ENCODE data around the gene ACSL1.
A peak's percentile ranks its signal among the peaks of the same experiment; 100 is the strongest.
"Not testable (repeated sequence)": the region's sequence is repeated elsewhere in the genome, so short reads cannot be mapped to it uniquely, and the experiment has no call there.

ACSL1 gene

DNA sequence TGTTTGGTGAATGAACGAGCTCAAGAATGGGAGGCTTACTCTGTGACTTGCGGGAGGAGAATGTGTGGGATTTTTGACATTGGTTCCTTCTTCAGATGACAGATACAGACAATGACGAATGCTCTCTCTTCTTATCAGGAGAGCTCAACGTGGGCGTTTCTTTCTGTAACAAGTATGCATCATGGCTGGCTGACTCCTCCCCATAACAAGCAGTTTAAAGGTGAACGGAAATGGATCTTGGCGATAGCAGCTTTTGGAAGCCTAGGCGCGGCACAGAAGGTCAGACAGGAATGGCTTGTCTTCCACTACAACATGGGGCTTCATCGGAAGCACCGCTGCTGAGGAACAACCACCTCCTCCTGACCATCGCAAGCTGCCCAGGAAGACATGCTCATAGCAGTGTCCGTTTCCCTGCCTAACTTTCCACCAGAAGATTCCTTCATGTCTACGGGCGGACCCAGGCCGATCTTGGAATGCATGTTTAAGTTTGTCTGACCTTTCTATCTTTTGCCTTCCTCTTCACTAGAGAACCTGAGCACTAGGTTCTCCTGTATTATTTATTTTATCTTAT, 18.3 kb upstream of the ACSL1 start:
- DNase-seq = peak; percentile 44 to 79 (median 60)

DNA sequence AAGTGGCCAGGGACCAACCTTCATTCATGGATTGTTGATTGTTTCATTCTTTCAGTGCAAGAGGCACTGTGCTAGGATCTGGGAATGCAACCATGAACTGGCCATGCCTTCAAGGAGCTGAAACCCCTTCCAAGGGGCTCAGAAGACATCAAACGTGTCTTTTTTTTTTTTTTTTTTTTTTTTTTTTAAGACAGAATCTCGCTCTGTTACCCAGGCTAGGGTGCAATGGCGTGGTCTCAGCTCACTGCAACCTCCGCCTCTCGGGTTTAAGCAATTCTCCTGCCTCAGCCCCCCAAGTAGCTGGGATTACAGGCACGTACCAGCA, 13.3 kb upstream of the ACSL1 start:
- not testable (repeated sequence) for DNase-seq

DNA sequence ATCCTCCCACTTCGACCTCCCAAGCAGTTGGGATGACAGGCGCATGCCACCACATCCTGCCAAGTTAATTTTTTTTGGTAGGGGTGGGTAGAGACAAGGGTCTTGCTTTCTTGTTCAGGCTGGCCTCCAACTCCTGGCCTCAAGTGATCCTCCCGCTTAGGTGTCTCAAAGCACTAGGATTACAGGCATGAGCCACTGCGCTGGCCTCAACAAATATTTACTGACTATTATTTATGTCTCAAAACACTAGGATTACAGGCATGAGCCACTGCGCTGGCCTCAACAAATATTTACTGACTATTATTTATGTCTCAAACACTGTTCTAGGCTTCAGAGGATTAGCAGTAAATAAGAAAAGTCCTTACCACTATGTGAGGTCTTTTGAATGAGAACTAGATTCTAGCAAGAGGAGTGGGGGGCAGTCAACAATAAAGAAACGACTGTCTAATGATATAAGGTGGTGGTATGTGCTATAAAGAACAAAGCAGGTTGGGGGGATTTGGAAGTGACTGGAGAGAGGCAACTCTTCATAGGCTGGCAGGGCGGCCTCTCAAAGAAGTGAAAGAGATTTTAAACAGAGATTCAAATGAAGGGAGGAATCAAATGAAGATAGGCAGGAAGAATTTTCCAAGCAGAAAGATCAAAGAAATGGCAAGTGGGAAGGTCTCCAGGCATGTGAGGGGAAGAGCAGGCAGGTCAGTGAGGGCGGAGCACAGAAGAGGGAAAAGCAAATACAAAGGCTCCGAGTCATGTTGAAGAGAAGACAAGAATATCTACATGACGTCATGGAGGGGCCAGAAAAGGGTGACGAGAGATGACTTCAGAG, 12.7 kb upstream of the ACSL1 start:
- peak in 1 of 4 experiments; percentile 35 for DNase-seq

DNA sequence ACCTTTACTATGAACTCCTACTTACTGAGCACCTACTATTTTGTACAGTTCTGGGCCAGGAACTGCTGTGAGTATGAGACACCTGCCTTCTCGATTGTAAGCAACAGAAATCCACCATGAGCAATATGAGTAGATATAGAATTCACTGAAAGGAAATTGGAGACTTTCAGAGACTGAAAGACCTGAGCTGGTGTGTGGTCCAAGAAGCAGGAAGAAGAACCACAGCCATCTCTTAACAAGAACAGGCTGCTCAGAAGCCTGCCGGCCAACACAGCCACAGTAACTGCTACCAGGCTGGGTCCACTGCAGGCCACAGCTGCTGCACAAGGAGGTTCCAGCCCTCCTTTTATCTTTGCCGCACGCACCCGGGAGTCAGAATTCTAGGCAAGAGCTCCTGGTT, 10.8 kb upstream of the ACSL1 start:
- DNase-seq = peak in 1 of 4 experiments; percentile 1

DNA sequence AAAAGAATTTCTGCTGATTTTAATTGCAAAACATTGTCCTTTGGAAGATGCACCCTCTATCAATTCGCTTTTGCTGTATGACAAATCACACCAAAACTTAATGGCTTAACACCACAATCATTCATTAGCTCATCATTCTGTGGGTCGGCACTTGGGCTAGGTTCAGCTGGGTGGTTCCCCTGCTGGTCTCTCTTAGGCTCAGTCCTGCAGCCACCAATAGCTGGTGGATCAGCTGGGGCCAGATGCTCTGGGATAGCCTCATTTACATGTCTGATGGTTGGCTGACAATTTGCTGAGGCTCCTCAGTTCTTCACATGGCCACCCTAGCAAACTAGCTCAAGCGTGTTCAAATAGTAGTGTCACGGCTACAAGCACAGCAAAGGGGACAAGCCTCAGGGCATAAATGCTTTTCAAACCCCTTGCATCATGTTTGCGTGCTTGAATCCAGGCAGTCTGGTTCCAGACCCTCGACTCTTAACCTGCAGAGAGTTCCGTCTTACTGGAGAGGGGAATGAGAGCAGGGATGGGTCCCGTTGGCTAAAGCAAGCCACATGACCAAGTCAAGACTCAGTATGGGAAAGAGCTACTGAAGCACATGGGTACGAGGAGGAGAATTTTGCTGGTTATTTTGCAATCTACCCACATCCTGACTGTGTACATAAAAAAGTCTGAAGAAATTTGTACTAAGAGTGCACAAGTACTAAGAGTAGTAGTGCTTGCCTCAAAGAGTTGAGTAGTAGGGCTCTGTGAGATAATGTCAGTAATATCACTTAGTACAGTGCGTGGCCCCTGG, 7.5 kb upstream of the ACSL1 start:
- peak in 3 of 4 experiments; percentile 55 to 68 (median 62) for DNase-seq

DNA sequence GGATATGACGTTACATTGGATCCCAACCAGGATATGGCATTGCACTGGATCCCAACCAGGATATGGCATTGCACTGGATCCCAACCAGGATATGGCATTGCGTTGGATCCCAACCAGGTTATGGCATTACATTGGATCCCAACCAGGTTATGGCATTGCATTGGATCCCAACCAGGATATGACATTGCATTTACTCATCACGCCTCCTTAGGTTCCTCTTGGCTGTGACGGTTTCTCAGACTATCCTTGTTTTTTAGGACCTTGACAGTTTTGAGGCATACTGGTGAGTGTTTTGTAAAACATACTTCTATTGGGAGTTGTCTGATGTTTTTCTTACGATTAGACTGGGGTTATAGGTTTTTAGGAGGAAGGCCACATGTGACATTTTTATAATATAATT, 5.4 kb upstream of the ACSL1 start:
- peak in 2 of 4 experiments; percentile 53 for DNase-seq

DNA sequence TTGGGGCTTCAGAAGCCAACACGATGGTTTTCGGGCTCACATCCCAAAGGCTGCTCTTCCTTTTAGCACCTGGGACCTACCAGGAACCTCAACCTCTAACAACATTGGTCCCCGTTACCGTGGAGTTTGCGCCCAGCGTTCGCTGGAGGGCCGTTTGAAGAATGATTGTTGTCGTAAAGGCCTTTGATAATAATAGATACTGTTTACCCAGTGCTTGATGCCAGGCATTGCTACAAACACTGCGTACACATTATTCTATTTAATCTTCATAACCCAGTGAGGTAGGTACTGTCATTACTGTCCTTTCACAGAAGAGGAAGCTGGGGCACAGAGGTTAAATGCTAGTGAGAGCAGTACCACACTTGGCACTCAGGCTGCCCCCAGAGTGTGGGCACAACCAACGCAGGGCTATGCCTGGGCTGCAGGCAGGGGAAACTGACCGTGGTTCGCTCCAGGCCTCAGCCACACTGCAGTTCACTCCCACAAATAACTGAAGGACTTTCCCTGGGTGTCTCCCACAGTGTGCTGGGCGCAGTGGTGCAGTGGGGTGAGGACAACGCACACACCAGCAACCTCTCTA, 1.0 kb upstream of the ACSL1 start:
- peak; percentile 36 to 65 (median 58) for DNase-seq

DNA sequence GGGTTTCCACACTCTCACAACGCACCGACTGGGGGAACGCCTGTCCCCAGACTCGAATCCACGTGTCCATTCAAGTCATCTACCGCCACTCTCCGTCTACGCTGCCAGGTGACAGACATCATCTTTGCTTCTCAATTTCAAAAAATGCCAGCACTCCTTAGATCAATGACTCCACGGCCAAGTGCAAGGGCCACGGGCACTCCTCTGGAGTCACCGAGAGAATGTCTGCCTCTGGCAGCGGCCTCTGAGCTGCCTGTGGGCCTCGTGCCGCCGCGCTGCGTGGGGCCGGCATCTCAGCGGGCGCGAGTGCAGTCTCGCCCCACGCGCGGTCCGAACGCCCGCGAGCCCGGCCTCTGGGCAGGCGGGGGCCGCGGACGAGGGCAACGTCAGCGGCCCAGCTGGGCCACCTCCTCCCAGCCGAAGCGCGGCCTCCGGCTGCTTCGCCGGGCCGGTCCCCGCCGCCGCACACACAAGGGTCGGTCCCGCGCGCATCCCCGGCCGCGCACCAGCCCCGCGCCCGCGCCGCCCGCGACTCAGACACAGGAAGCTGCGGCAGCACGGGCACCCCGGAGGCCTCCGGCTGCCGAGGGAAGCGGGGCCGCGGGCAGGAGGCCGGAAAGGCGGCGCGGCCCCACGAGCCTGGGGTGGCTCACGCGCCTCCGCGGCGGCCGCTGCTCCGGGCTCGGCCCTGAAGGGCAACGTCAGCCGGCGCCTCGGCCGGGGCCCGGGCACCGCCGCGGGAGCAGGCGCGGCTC, 450 bp downstream of the ACSL1 start:
- DNase-seq = peak; percentile 41 to 75 (median 60)

DNA sequence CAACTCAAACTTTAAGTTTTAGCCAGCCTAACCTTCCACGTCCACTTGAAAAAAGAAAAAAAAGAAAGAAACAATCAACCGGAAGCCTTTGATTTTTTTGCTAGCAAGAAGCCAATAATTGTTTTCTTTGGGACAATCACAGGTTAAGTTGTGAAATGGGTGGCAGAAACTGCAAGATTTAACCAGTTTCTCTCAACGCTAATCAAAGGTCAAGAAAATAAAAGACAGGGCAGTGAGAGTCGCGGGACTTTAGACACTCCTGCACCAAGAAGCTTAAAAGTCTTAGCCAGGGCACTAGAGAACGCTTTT, 1.0 kb downstream of the ACSL1 start:
- DNase-seq = no peak

DNA sequence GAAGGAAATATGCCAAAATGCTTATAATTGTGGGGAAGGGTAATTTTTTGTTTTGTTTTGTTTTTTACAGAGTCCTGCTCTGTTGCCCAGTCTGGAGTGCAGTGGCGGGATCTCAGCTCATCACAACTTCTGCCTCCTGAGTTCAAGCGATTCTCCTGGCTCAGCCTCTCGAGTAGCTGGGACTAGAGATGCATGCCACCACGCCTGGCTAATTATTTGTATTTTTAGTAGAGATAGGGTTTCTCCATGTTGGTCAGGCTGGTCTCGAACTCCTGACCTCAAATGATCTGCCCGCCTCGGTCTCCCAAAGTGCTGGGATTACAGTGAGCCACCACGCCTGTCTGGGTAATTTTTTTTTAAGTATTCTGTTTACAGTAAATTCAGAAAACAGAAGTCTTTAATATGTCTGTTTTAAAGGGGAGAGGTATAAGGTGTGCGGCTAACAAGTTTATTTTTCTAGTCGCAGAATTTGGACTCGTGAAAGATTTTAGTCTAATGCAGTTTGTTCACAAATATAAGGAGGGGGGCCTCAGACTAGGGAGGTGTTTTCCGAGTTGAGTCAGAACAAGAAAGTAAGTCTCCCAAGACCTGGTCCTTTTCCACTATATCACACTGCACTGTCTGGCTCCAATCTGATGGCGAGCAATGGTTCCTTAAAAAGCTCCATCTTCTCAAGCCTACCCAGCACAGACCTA, 1.5 kb downstream of the ACSL1 start:
- DNase-seq = peak in 3 of 4 experiments; percentile 28 to 48 (median 35)

DNA sequence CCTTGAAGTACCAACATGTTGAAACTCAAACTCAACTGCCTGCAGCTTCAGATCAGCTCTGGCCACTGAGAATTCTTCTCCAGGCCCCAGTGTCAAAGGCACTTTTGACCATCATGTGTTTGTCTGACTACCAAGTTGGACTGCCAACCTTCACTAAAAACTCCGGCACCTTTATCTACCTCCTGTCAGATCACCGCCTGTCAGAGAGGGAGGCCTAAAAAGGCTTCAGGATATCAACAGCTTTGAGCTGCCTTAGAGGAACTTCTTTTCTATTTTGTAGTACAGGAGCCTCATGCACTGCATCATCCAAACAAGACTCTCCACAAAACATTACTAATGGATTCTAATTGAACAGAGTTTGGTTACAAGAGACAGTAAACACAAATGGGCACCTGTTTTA, 2.8 kb downstream of the ACSL1 start:
- DNase-seq = peak in 1 of 4 experiments; percentile 7

DNA sequence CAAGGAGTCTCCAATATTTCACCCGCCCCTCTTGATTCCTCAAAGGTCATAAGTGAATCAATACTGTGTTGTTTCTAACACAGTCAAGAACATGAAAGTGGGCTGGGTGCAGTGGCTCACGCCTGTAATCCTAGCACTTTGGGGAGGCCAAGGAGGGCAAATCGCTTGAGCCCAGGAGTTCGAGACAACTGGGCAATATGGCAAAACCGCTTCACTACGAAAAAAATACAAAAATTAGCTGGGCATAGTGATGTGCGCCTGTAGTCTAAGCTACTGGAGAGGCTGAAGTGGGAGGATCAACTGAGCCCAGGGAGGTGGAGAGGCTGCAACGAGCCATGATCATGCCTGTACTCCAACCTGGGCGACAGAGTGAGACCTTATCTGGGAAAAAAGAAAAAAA, 3.4 kb downstream of the ACSL1 start:
- peak in 1 of 4 experiments; percentile 1 for DNase-seq

DNA sequence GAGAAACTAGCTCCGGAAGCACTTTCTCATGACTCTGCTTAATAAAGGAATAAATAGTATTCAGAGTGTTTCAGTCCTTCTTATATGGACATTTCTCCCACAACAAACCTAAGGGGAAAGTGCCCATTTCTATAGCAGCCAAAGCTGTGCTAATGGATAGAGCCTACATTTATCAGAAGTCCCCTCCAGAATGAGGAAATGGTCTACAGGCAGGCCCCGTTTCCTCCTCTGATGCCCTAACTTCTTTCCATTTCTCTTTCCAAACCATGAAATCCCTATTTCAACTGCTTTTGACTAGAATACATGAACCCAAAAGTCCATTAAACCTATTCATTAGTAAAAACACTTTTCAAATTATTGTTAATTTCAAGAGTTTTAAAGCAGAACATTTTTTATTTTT, 4.5 kb downstream of the ACSL1 start:
- DNase-seq = peak in 3 of 4 experiments; percentile 43 to 60 (median 57)

DNA sequence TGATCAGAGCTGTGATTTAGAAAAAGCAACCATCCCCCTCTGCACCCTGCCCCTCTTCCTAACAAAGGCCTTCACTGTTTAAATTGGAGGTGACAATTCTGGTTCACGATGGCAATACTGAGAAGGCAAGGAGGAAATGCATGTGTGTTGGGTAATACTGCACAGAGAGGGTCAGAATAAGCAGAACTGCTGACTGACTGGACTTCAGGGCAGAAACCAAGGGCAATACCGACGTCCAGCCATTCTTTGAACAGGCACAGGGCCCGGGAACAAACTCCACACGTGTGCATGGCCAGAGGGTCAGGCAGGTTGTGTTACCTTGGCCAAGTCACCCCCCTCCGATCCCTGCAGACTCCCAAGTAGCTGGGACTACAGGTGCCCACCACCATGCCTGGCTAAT, 6.0 kb downstream of the ACSL1 start:
- DNase-seq = peak; percentile 47 to 78 (median 72)

DNA sequence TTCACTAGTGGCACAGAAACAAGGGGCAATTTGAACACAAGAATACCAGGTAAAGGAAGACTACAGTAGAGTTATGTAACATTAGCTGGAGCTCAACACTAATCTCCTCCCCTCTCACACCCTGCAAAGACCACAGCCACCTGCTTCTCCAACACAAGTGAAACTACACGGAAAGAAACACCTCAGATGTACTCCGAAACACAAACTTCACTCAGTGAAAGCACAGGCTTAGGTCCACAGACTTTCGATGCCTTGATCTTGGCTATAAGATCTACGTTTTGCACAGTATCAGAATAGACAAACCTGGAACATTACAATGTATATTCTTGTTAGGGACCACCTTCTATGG, 7.6 kb downstream of the ACSL1 start:
- DNase-seq = no peak

DNA sequence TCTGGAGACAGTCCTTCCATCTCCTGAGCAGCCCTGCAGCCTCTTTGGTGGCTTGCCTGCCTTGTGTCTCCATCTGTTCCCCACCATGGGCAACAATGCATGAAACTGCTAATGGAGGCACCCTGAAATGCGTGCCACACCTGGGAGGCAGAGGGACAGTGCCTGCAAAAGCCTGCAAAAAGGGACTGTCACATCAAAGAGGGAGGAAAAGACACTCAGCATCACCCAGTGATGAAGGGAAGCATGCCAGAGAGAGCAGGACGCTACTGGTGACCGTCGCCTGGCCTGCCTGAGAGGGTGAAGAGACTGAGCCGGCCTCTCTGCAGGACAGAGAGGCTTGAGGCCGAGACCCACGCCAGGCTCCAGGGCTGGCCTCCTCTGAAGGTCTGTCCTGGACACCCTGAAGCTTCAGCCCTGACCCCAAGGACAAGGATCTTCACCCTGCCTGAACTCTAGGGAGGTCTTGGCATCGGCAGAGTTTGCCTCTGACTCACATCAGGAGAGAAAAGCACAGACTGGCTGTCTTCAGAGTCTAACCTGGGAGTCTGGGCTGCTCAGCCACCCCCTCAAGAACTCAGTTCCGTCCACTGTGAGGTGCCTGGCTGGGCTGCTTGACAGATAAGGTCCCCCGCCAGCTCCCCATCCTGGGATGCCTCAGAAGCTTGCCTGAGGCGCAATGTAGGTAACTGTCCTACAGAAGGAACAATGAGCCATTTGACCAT, 8.1 kb downstream of the ACSL1 start:
- no peak for DNase-seq

DNA sequence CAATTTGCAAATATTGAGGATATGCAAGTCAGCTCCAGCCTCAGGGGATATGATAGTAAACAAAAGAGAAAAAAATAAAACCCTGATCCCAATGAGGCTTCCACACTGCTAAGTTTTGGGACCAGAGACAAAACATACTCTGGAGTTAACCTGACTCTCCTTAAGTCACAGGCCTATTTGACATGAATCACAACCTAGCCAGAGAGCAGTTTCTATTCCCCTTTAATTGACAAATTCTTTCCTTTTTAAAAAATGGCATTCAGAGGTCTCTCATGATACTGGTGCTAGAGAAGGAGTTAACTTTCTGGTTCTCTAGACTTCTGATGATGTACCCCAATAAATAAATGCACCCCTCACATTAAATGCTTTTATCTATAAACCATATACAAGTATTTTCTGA, 8.8 kb downstream of the ACSL1 start:
- peak in 2 of 4 experiments; percentile 43 to 49 for DNase-seq

DNA sequence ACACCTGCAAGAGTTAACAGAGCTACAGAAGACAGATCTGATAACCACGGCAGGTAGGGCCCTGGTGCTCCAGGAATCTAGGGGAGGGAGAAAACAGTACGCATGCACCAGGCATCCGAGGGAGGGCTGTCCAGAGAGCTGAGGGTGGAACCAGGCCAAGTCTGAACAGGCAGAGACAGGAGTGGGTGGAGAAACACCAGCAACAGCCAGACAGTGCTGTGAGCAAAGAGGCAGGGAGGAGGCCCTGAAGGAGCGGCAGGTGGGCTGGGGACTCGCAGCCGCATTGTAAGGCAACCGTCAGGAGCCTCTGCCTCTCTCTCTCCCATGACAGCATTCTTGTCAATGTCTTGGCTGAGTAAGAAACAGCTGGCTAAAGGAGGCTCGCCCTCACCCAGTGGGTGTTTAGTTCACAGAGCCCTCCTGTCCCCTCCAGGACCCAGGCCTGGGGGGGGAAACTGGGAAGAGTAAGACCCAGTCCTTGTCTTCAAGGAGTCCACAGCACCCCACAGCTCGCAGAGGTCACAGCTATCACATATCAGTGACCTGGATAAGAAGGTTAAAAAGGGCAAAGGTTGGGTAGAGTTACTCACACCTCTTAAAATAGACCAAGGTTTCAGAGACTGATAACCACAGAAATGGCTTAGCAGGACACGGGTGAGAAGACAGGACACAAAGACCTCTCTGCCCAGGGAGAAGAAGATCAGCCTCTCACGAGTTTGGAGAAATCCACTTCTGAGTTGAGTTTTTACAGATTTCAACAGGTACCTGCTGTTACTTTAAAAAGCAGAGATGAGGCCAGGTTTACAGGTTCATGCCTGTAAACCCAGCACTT, 10.5 kb downstream of the ACSL1 start:
- DNase-seq = peak; percentile 47 to 80 (median 66)

DNA sequence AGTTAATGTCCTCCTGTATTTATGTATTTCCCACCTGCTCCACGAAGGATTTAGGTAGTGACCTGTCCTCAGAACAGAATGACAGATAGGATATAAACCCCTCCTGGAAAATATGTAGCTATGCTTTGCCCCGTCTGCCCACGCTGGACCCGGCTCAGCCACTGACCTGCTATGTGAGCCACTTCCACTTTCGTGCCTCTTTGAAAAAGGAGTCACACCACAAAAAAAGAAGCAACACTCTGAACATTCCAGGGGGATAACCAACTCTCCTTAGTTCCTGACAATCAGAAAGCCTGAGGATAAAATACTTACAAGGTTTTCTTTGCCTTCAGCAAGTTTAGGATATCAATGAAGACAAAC, 11.1 kb downstream of the ACSL1 start:
- DNase-seq = peak; percentile 59 to 83 (median 76)

DNA sequence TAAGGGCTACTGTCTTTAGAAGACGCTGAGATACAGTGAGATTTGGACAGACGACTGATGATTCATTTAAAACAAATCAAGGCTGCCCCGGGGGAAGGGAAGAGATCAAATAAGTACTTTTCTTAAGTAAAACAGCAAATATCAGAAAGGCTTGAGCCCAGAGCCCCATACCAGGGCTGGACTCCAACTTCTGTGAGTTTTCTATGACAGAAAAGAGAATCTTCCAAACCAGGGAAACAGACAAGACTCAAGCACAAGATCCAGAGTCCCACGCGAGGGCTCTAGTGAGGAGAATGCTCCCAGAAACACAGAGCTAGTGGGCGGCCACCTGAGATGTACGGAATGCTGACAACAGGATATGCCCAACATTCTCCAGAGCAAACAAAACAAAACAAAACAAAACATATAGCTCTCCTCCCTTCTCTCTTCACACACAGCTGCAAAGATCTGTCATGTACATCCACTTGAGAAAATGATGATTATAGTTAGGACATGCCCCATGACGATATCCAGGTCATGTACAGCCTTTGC, 13.1 kb downstream of the ACSL1 start:
- DNase-seq = no peak
